Colonic mucosa (tissue), 4 donors: ENCODE results near the gene ZFAND5. TPM values are rescaled to one million over a fixed set of nuclear protein-coding genes. Genes with fewer than 3 reads are reported as not detected.

Experiments used
- DNase-seq: peaks from one replicate; pipeline ENCODE4 v3.0.0-alpha.2; 2020
- H3K27ac ChIP-seq: fragments of 200-600 bp; one replicate; pipeline ENCODE4 v1.8.0; 2021
- H3K27me3 ChIP-seq: fragments of 200-600 bp; one replicate; pipeline ENCODE4 v1.8.0; 2021
- H3K36me3 ChIP-seq: fragments of 200-600 bp; one replicate; pipeline ENCODE4 v1.8.0; 2021
- H3K4me1 ChIP-seq: fragments of 200-600 bp; one replicate; pipeline ENCODE4 v1.8.0; 2021; ENCODE audit warnings: mild to moderate bottlenecking
- H3K4me3 ChIP-seq: fragments of 200-600 bp; one replicate; pipeline ENCODE4 v1.8.0; 2021
- H3K9ac ChIP-seq, 2 donors: one replicate each; pipeline ENCODE4 v1.7.0; 2013; ENCODE audit warnings: control low read depth in 2 of 2, low read depth in 2 of 2, low read length in 2 of 2
- H3K9me3 ChIP-seq: fragments of 200-600 bp; one replicate; pipeline ENCODE4 v1.8.0; 2021
- CTCF ChIP-seq: fragments of 200-600 bp; IDR thresholded peaks from one replicate; pipeline ENCODE4 v1.8.0; 2022; ENCODE audit warnings: antibody characterized with exemption, mild to moderate bottlenecking
- intact Hi-C: fragments of 100-400 bp; cut with DNase I; formaldehyde crosslinking; loops from one replicate; pipeline ENCODE4 v1.14.1; 2022
- total RNA-seq, 2 donors: library from RNA; stranded (reverse); fragmentation: NEBNext Ultra II Directional in 1 of 2; extraction: Animal tissue kit (Norgen Biotek cat#: 25700) in 1 of 2; gene quantifications; one replicate each; pipeline ENCODE4 v1.2.1, GENCODE V29; 2021
- donor health status: healthy.
- donor health status: DM: no; HTN: no; CAD: no.
- donor health status: DM: no; HTN: no; CAD: no.

ZFAND5 gene
- 100 to 1,000 TPM in 1 of 2 donors, 10 to 100 TPM in 1; 86.9 to 164 TPM for total RNA-seq

- peak; percentile 97 for DNase-seq
- Histone ChIP-seq H3K9me3 (no peaks in the 10 kb centered on the region), H3K27me3 (no peaks in the 10 kb centered on the region), H3K27ac (peak within 1 kb of the TSS; percentile 100), H3K9ac (peak within 1 kb of the TSS; percentile 93 to 100), H3K4me3 (peak within 1 kb of the TSS; percentile 79), H3K36me3 (peaks cover 5% of the 10 kb centered on the region), H3K4me1 (peaks cover 6% of the 10 kb centered on the region)
- no peak for TF ChIP-seq CTCF
- intact Hi-C loops = loop anchor here (5.0 kb wide), 2 partner anchors 58 to 227 kb away; no protein-coding TSS in a partner anchor
These were observed at the start of gene ZFAND5 for GRCh38 chr9:72364679-72365524. TSS of gene ZFAND5 (minus strand) at chr9:72365208. CDS start at chr9:72360778, 4,430 bp downstream.

- no peak for DNase-seq
- Histone ChIP-seq H3K4me3 (no peak overlapping the region), H3K36me3 (no peaks in the 10 kb centered on the region), H3K9me3 (no peaks in the 10 kb centered on the region), H3K4me1 (no peaks in the 10 kb centered on the region), H3K27me3 (no peaks in the 10 kb centered on the region), H3K27ac (no peak overlapping the region), H3K9ac (no peak overlapping the region)
- intact Hi-C loops = no loop called here
- TF ChIP-seq CTCF = no peak
These were observed 47.6 kb upstream of the ZFAND5 start for GRCh38 chr9:72412483-72413040.

GRCh38 chr9:72410214-72410613 is 45.2 kb upstream of the ZFAND5 start:
- no peak overlapping the region for H3K9ac ChIP-seq
- no peak for TF ChIP-seq CTCF
- H3K9me3 ChIP-seq = no peaks in the 10 kb centered on the region
- no peaks in the 10 kb centered on the region for H3K4me1 ChIP-seq
- intact Hi-C loops = no loop called here
- H3K36me3 ChIP-seq = no peaks in the 10 kb centered on the region
- no peak overlapping the region for H3K4me3 ChIP-seq
- H3K27ac ChIP-seq = no peak overlapping the region
- H3K27me3 ChIP-seq = no peaks in the 10 kb centered on the region
- no peak for DNase-seq

- H3K36me3 ChIP-seq = no peaks in the 10 kb centered on the region
- no peak for TF ChIP-seq CTCF
- intact Hi-C loops = no loop called here
These were observed 42.1 kb upstream of the ZFAND5 start for GRCh38 chr9:72407114-72407513.

GRCh38 chr9:72402744-72403143 is 37.7 kb upstream of the ZFAND5 start:
- H3K4me3 ChIP-seq = no peak overlapping the region
- DNase-seq = no peak
- no peaks in the 10 kb centered on the region for H3K4me1 ChIP-seq
- intact Hi-C loops = no loop called here
- no peaks in the 10 kb centered on the region for H3K27me3 ChIP-seq
- no peak overlapping the region for H3K27ac ChIP-seq
- no peak for TF ChIP-seq CTCF
- H3K9ac ChIP-seq = no peak overlapping the region
- no peaks in the 10 kb centered on the region for H3K9me3 ChIP-seq
- H3K36me3 ChIP-seq = no peaks in the 10 kb centered on the region

More at GRCh38 chr9:72407114-72407513, 42.1 kb upstream of the ZFAND5 start:
- H3K27ac ChIP-seq = no peak overlapping the region
- H3K9ac ChIP-seq = no peak overlapping the region
- DNase-seq = no peak
- no peaks in the 10 kb centered on the region for H3K27me3 ChIP-seq
- no peak overlapping the region for H3K4me3 ChIP-seq
- H3K4me1 ChIP-seq = no peaks in the 10 kb centered on the region
- no peaks in the 10 kb centered on the region for H3K9me3 ChIP-seq
